Fibroblast of mammary gland (primary cell): ENCODE data around the gene APOC1.
"Not testable (repeated sequence)": the region's sequence is repeated elsewhere in the genome, so short reads cannot be mapped to it uniquely, and the experiment has no call there.

Experiments used
- DNase-seq: peaks from one replicate; pipeline ENCODE4 v3.0.0-alpha.2; 2010; ENCODE audit warnings: low read depth
- H3K4me3 ChIP-seq: 2 replicates; pipeline ENCODE4 v1.5.1; 2011; ENCODE audit warnings: low read depth, mild to moderate bottlenecking, low read length, moderate library complexity; ENCODE audit not compliant: control insufficient read depth
- CTCF ChIP-seq: conservative IDR thresholded peaks from 2 replicates; pipeline ENCODE4 v1.5.1; 2011; ENCODE audit warnings: low read depth, low read length, inconsistent platforms; ENCODE audit not compliant: control insufficient read depth, insufficient read depth

Gene APOC1

GRCh38 chr19:44883922-44884321 is 30.5 kb upstream of the APOC1 start:
- DNase-seq: no peak
- no peak for TF ChIP-seq CTCF

GRCh38 chr19:44884566-44884965 is 29.8 kb upstream of the APOC1 start:
- TF ChIP-seq CTCF: no peak
- DNase-seq: no peak
- no peak overlapping the region for H3K4me3 ChIP-seq

More at GRCh38 chr19:44883922-44884321, 30.5 kb upstream of the APOC1 start:
- no peak overlapping the region for H3K4me3 ChIP-seq

- no peak for DNase-seq
- TF ChIP-seq CTCF: no peak
Observed at GRCh38 chr19:44886141-44886540, 28.3 kb upstream of the APOC1 start.

GRCh38 chr19:44887648-44888047 is 26.8 kb upstream of the APOC1 start:
- H3K4me3 ChIP-seq: no peak overlapping the region
- TF ChIP-seq CTCF: no peak
- DNase-seq: no peak

More at GRCh38 chr19:44886141-44886540, 28.3 kb upstream of the APOC1 start:
- no peak overlapping the region for H3K4me3 ChIP-seq

GRCh38 chr19:44888335-44888734 is 26.1 kb upstream of the APOC1 start:
- H3K4me3 ChIP-seq, DNase-seq: not testable (repeated sequence)

GRCh38 chr19:44889830-44890365 is 24.5 kb upstream of the APOC1 start:
- H3K4me3 ChIP-seq: peak overlapping the region; percentile 60
- DNase-seq: no peak
- TF ChIP-seq CTCF: no peak

GRCh38 chr19:44890366-44891015 is 23.9 kb upstream of the APOC1 start:
- H3K4me3 ChIP-seq: peak overlapping the region; percentile 60
- peak; percentile 100 for DNase-seq
- no peak for TF ChIP-seq CTCF
